Heart left ventricle (tissue), 13 donors: ENCODE measurements around the gene PHIP.

Experiments
- CTCF ChIP-seq, 12 donors: fragments of 200-600 bp; sonication (generic) in 4 of 12; IDR thresholded peaks; one replicate each; pipeline versions ENCODE4 v1.5.0 to v1.8.0; 2018 to 2022; ENCODE audit warnings: antibody characterized with exemption in 12 of 12, mild to moderate bottlenecking in 5 of 12
- POLR2A ChIP-seq, 2 donors: fragments of 450-650 bp; IDR thresholded peaks; one replicate each; pipeline ENCODE4 v1.6.1; 2017; ENCODE audit warnings: antibody characterized with exemption in 2 of 2, mild to moderate bottlenecking in 2 of 2, moderate library complexity in 2 of 2
- donor health status: ischemic (EF 13 %, LVEDD 7.1; RV severe dilation, severe dysfunction).
- donor health status: DM: no; HTN: yes; CAD: no.
- donor health status: DM: no; HTN: no; CAD: no.
- donor health status: ischemic (EF 25% LVEDD 6.9; RV normal size, moderate dysfunction).
- donor health status: ischemic (EF 25% LVEDD 5.7; RV mildly dilated, moderate dysfunction).
- donor health status: ischemic (EF 35%, LVEDD 5.7; RV mildly dilated, moderate dysfunction).
- donor health status: nonischemic (EF 11% LVEDD 7.7; RV severe dilation, severe dysfunction).
- donor health status: DM: yes; HTN: yes; CAD: no.
- donor health status: PGD.
- donor health status: ischemic (EF 29% LVEDD 5.4; RV normal size, mild dysfunction).
- donor health status: nonischemic (EF 23%, LVEDD 6.1; RV moderate dilation, normal function).

GRCh38 chr6:79089552-79090404 is 11.7 kb upstream of the PHIP start:
- no peak for TF ChIP-seq CTCF (IDR thresholded peaks at IDR 0.05)
- TF ChIP-seq POLR2A (IDR thresholded peaks at IDR 0.05) = no peak
